Adrenal gland (tissue), 12 donors: Measurements from ENCODE around the gene SLC2A13. TPM values are rescaled to one million over a fixed set of nuclear protein-coding genes. Genes with fewer than 3 reads are reported as not detected.
A peak's percentile ranks its signal among the peaks of the same experiment; 100 is the strongest.
"Not testable (repeated sequence)": the region's sequence is repeated elsewhere in the genome, so short reads cannot be mapped to it uniquely, and the experiment has no call there.

Experiments
- DNase-seq, 7 donors: peaks; one replicate each; pipeline ENCODE4 v3.0.0-alpha.2; 2019 to 2020
- H3K27ac ChIP-seq, 5 donors: fragments of 200-600 bp; sonication (generic) in 4 of 5; 1 replicate in 3 of 5; 2 replicates in 2 of 5; pipeline versions ENCODE4 v1.5.1 to v1.8.0; 2016 to 2020; ENCODE audit warnings: mild to moderate bottlenecking in 1 of 5
- H3K27me3 ChIP-seq: fragments of 200-600 bp; 2 replicates; pipeline ENCODE4 v1.8.0; 2021
- H3K36me3 ChIP-seq, 2 donors: fragments of 200-600 bp; replicated peaks in 1 of 2; 1 replicate in 1 of 2; 2 replicates in 1 of 2; pipeline versions ENCODE4 v1.5.1 to v1.8.0; 2018 to 2022
- H3K4me1 ChIP-seq, 2 donors: fragments of 200-600 bp; replicated peaks in 1 of 2; 1 replicate in 1 of 2; 2 replicates in 1 of 2; pipeline versions ENCODE4 v1.5.1 to v1.8.0; 2018 to 2021
- H3K4me3 ChIP-seq, 4 donors: fragments of 200-600 bp; sonication (generic) in 3 of 4; one replicate each; pipeline ENCODE4 v1.5.1; 2016 to 2018
- H3K9me3 ChIP-seq, 3 donors: fragments of 200-600 bp; sonication (generic) in 1 of 3; replicated peaks in 1 of 3; 1 replicate in 2 of 3; 2 replicates in 1 of 3; pipeline versions ENCODE4 v1.5.1 to v1.8.0; 2016 to 2021
- POLR2A ChIP-seq, 2 donors: fragments of 450-650 bp; IDR thresholded peaks; one replicate each; pipeline ENCODE4 v1.6.1; 2017; ENCODE audit warnings: antibody characterized with exemption in 2 of 2, mild to moderate bottlenecking in 2 of 2, moderate library complexity in 1 of 2
- WGBS, 4 donors: extraction: QIAGEN DNeasy Blood & Tissue Kit in 2 of 4; methylation state at CpG; one replicate each; pipeline versions ENCODE4 v1.1.5 to v1.1.7; 2013 to 2017; 5-methylcytosine and 5-hydroxymethylcytosine counted together
- intact Hi-C, 2 donors: fragments of 100-400 bp; cut with DNase I; formaldehyde crosslinking; loops; one replicate each; pipeline versions ENCODE4 v1.14.1 to v1.15.0; 2022 to 2023
- polyA plus RNA-seq, 3 donors: library from polyadenylated mRNA; stranded (reverse); fragments of 200-250 nt in 2 of 3; fragments of 350-450 nt in 1 of 3; fragmentation: Illumina TruSeq in 1 of 3; extraction: RNeasy Lipid Tissue Mini Kit (QIAGEN cat#74804) in 1 of 3; gene quantifications; one replicate each; pipeline ENCODE4 v1.2.3, GENCODE V29; 2013 to 2014
- total RNA-seq, 9 donors: library from RNA; depleted of rRNA in 4 of 9; stranded (reverse); fragments of >200 nt in 4 of 9; fragments of 120-200 nt in 1 of 9; fragmentation: NEBNext Ultra II Directional in 1 of 9; extraction: Animal tissue kit (Norgen Biotek cat#: 25700) in 1 of 9; gene quantifications; one replicate each; pipeline versions ENCODE4 v1.1.0 to v1.2.4, GENCODE V29; 2013 to 2023
- TF ChIP-seq, protein P1 (sequence below), 6 experiments: fragments of 450-650 bp in 4 of 6; fragments of 200-600 bp in 2 of 6; sonication (generic) in 1 of 6; IDR thresholded peaks; 1 replicate in 5 of 6; 2 replicates in 1 of 6; pipeline versions ENCODE4 v1.5.1 to v1.8.0; 2016 to 2021; ENCODE audit warnings: antibody characterized with exemption in 6 of 6, mild to moderate bottlenecking in 2 of 6, moderate library complexity in 1 of 6
- donor health status: healthy with polysubstance abuse.
- donor health status: Bipolar disorder and iron deficiency.
- donor health status: DM: yes; HTN: yes; CAD: no.
- donor health status: DM: no; HTN: no; CAD: no.
- donor health status: DM: no; HTN: no; CAD: no.
- donor health status: DM: yes; HTN: yes; CAD: no.

SLC2A13 gene
- total and polyA plus RNA-seq, 12 donors = 3.5 to 49.1 (median 27.0) TPM

DNA sequence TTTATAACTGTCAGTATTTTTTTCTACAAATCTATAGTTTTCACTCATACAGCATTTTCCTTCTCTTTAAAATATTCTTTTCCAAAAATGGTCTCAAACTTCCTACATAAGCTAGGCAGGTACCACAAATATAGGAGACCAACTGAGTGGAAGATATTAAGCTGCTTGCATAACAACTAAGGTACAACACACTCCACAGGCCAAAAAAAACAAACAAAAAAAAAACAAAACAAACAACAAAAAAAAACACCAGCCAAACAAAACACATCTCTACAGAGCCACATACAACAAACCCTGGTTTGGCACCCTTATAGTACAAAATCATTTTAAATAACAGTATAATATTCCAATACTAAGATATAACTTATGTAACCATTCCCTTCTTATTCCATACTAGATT is 50.1 kb downstream of the SLC2A13 start:
- H3K4me1 ChIP-seq = peaks cover 3 to 26% of the 10 kb centered on the region in 2 donors
- no peak for TF ChIP-seq POLR2A (IDR thresholded peaks at IDR 0.05)
- TF ChIP-seq, protein P1, sequence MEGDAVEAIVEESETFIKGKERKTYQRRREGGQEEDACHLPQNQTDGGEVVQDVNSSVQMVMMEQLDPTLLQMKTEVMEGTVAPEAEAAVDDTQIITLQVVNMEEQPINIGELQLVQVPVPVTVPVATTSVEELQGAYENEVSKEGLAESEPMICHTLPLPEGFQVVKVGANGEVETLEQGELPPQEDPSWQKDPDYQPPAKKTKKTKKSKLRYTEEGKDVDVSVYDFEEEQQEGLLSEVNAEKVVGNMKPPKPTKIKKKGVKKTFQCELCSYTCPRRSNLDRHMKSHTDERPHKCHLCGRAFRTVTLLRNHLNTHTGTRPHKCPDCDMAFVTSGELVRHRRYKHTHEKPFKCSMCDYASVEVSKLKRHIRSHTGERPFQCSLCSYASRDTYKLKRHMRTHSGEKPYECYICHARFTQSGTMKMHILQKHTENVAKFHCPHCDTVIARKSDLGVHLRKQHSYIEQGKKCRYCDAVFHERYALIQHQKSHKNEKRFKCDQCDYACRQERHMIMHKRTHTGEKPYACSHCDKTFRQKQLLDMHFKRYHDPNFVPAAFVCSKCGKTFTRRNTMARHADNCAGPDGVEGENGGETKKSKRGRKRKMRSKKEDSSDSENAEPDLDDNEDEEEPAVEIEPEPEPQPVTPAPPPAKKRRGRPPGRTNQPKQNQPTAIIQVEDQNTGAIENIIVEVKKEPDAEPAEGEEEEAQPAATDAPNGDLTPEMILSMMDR (IDR thresholded peaks at IDR 0.05) = no peak
- H3K27ac ChIP-seq = peak overlapping the region in 1 of 5 donors; percentile 27
- intact Hi-C loops = loop anchor here in 1 of 2 donors (10.0 kb wide), 1 partner anchor 49 kb away; the partner anchor contains the start of gene SLC2A13
- H3K36me3 ChIP-seq = no peaks in the 10 kb centered on the region
- no peaks in the 10 kb centered on the region for H3K9me3 ChIP-seq
- H3K4me3 ChIP-seq = no peak overlapping the region
- H3K27me3 ChIP-seq = no peaks in the 10 kb centered on the region
- no peak for DNase-seq

DNA sequence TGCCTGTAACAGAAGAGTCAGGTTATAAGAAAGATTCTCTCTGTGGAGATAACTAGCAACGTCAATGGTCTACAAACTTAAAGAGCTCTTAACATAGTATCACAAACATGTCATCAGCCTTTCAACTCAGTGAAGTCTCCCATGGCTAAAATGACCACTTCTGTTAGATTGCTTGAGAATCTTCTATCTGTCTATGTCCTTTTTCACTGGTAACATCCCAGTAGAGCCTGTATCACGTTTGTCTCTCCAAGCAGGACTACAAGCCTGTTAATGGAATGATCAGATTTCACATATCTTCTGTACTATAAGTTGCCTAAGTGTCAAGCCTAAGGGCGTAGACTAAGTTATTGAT is 50.7 kb downstream of the SLC2A13 start:
- TF ChIP-seq, protein P1 (IDR thresholded peaks at IDR 0.05) = no peak
- no peak for TF ChIP-seq POLR2A (IDR thresholded peaks at IDR 0.05)
- H3K27ac ChIP-seq = peak overlapping the region in 2 of 5 donors; percentile 30 to 32
- intact Hi-C loops = loop anchor here in 1 of 2 donors (10.0 kb wide), 1 partner anchor 50 kb away; the partner anchor contains the start of gene SLC2A13
- DNase-seq = no peak
- H3K4me3 ChIP-seq = no peak overlapping the region
- peaks cover 3 to 26% of the 10 kb centered on the region in 2 donors for H3K4me1 ChIP-seq
- WGBS, 4 donors = 71 to 78% (median 73%) methylated on average over 3 of the region's 3 CpGs
- no peaks in the 10 kb centered on the region for H3K9me3 ChIP-seq
- H3K27me3 ChIP-seq = no peaks in the 10 kb centered on the region
- H3K36me3 ChIP-seq = no peaks in the 10 kb centered on the region

DNA sequence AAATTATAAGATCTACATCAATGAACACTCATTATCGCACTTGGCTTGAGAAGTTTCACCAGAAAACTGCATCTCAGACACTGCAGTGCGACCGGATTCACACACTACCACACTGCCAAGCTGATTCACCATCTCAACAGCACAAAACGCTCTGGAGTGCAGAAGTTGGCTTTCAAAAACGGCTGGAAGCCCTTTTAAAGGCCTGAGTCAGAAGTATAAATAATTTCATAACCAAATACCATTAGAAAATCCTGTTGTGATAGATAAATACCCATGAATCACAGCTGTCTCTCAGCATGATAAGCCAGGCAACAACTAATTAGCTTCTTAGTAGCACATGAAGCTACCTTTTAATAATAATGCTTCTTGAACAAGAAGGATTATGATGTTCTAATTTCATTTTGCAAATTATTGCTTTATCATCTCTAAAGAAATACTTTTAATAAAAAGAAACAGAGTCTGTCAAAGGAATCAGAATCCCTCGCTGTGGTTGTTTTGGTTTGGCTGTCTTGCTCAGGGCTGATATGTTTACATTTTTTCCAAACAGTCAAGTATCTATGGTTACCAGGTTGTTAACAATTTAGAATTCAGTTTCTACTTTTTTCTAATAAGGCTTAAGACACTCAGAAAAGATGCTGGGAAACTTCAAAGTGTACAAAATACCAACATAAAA is 51.2 kb downstream of the SLC2A13 start:
- DNase-seq = peak; percentile 44 to 75 (median 70)
- 33 to 36% (median 36%) methylated on average over 6 of the region's 6 CpGs for WGBS, 4 donors
- Histone ChIP-seq H3K9me3 (no peaks in the 10 kb centered on the region), H3K27ac (peak overlapping the region; percentile 29 to 37 (median 32)), H3K36me3 (no peaks in the 10 kb centered on the region), H3K4me3 (peak overlapping the region in 1 of 4 donors; percentile 2), H3K4me1 (peaks cover 3 to 26% of the 10 kb centered on the region in 2 donors), H3K27me3 (no peaks in the 10 kb centered on the region)
- intact Hi-C loops = loop anchor here in 1 of 2 donors (10.0 kb wide), 1 partner anchor 50 kb away; the partner anchor contains the start of gene SLC2A13
- TF ChIP-seq, protein P1 (IDR thresholded peaks at IDR 0.05) = no peak
- TF ChIP-seq POLR2A (IDR thresholded peaks at IDR 0.05) = no peak

DNA sequence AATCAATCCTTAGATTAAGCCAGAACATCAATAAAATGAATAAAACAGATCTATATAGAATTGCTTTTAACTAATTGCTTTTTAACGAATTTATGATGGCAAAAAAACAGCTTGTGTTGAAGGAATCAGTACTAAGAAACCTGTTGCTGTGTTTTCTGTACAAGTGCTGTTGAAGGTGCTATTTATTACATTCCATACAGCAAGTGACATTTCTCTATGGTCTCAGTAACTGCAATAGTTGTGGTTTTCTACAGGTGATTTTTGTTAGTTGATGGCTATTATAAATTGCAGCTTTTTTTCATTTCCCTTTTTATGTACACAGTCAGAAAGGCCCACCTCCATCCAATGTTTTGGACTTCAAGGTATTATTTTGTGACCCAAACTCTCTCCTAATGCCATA is 56.6 kb downstream of the SLC2A13 start:
- peaks cover 0 to 12% of the 10 kb centered on the region in 2 donors for H3K4me1 ChIP-seq
- DNase-seq = no peak
- 89 to 98% (median 91%) methylated on average over 1 of the region's 1 CpG for WGBS, 4 donors
- no peak overlapping the region for H3K4me3 ChIP-seq
- intact Hi-C loops = no loop called here
- H3K36me3 ChIP-seq = no peaks in the 10 kb centered on the region
- H3K27me3 ChIP-seq = no peaks in the 10 kb centered on the region
- no peak overlapping the region for H3K27ac ChIP-seq
- H3K9me3 ChIP-seq = no peaks in the 10 kb centered on the region
- no peak for TF ChIP-seq POLR2A (IDR thresholded peaks at IDR 0.05)
- TF ChIP-seq, protein P1 (IDR thresholded peaks at IDR 0.05) = no peak

DNA sequence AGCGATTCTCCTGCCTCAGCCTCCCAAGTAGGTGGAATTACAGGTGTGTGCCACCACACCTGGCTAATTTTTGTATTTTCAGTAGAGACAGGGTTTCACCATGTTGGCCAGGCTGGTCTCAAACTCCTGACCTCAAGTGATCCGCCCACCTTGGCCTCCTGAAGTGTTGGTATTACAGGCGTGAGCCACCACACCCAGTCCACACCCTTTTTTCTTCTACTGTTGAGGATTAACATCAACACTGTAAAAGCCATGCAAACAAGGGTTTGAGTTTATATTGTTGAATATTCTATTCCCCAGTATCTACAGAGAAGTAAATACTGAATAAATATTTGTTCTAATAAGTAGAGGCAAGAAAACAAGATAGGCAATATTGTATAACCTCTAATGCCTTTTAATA is 58.9 kb downstream of the SLC2A13 start:
- H3K27me3 ChIP-seq, intact Hi-C loops, H3K4me3 ChIP-seq, H3K9me3 ChIP-seq, DNase-seq, H3K36me3 ChIP-seq, H3K27ac ChIP-seq: not testable (repeated sequence)
- H3K4me1 ChIP-seq = peaks cover 0 to 13% of the 10 kb centered on the region in 2 donors
- 93 to 100% (median 99%) methylated on average over 3 of the region's 3 CpGs for WGBS, 4 donors
